ENCODE results near the gene NAV2. TPM values are rescaled to one million over a fixed set of nuclear protein-coding genes. Genes with fewer than 3 reads are reported as not detected.

Gene NAV2
- total RNA-seq, 1 experiment from 2014 or later: 46.3 TPM

GRCh38 chr11:19766810-19767209, 54.2 kb downstream of the NAV2 start:
- H4K5ac ChIP-seq (ENCODE audit: insufficient read length, low read depth, low read length): no peak overlapping the region
- no peaks in the 10 kb centered on the region for H3K9me3 ChIP-seq (ENCODE audit: control insufficient read depth, low read depth, low read length)
- no peak overlapping the region for H4K8ac ChIP-seq (replicated peaks; ENCODE audit: insufficient read length, low read depth, low read length)
- Mint-ChIP-seq H3K27me3 (ENCODE audit: low read depth) (peaks cover 3% of the 10 kb centered on the region; the same call in 1 of the 2 replicates), H3K27ac (no peak overlapping the region), H3K9me3 (no peaks in the 10 kb centered on the region), H3K4me3 (no peak overlapping the region), H3K4me1 (peaks cover 39 to 48% of the 10 kb centered on the region in 2 experiments), H3K36me3 (ENCODE audit: insufficient read depth in 1 of 3, low read depth in 3 of 3) (no peaks in the 10 kb centered on the region)
- no peaks in the 10 kb centered on the region for H3K79me2 ChIP-seq (ENCODE audit: insufficient read depth, low read length)
- H3K9ac ChIP-seq (ENCODE audit: extremely low read depth, insufficient read length, low read length): no peak overlapping the region
- WGBS (ENCODE audit: extremely low coverage, insufficient read length, low lambda C conversion rate): no CpG with 5 or more reads among the region's 1 CpG
- no peak overlapping the region for H2AK5ac ChIP-seq (ENCODE audit: insufficient read length, low read length)
- no peaks in the 10 kb centered on the region for H3K27me3 ChIP-seq (ENCODE audit: insufficient read depth, low read length)
- H3K23ac ChIP-seq (ENCODE audit: insufficient read length, low read depth, low read length): no peak overlapping the region
- H3K23me2 ChIP-seq (ENCODE audit: insufficient read length, low read depth, low read length, poor library complexity, severe bottlenecking): no peaks in the 10 kb centered on the region
- H4K20me1 ChIP-seq (ENCODE audit: control insufficient read depth, insufficient read depth, insufficient read length): no peaks in the 10 kb centered on the region
- H2AFZ ChIP-seq (ENCODE audit: low read length): no peak overlapping the region
- H3K4ac ChIP-seq (ENCODE audit: low read depth, low read length): no peak overlapping the region
- H3K56ac ChIP-seq (ENCODE audit: insufficient read length, low read depth, low read length): no peak overlapping the region
- no peak overlapping the region for H2BK15ac ChIP-seq (ENCODE audit: low read depth, low read length)
- peaks cover 17% of the 10 kb centered on the region; the same call in 1 of the 2 replicates for H3K4me1 ChIP-seq (ENCODE audit: insufficient read depth, low read length)
- no peak for TF ChIP-seq CTCF (conservative IDR thresholded peaks at IDR 0.05)
- H4K91ac ChIP-seq (ENCODE audit: insufficient read length, low read depth, low read length): no peak overlapping the region
- no peaks in the 10 kb centered on the region for H3K79me1 ChIP-seq (ENCODE audit: insufficient read depth, low read depth, low read length, poor library complexity, severe bottlenecking)
- no peak overlapping the region for H2BK12ac ChIP-seq (ENCODE audit: insufficient read length, low read depth, low read length)
- no peak for DNase-seq
- no peak overlapping the region for H2BK5ac ChIP-seq (ENCODE audit: insufficient read length, low read length)
- H2BK20ac ChIP-seq (ENCODE audit: low read depth, low read length, poor library complexity, severe bottlenecking): no peak overlapping the region
- H2BK120ac ChIP-seq (ENCODE audit: low read depth, low read length, poor library complexity, severe bottlenecking): no peak overlapping the region
- H3K4me2 ChIP-seq (ENCODE audit: insufficient read depth, insufficient read length, low read length): no peak overlapping the region
- no peak overlapping the region for H3K27ac ChIP-seq (ENCODE audit: insufficient read length, low read depth, low read length)
- no peak overlapping the region for H3K14ac ChIP-seq (ENCODE audit: insufficient read depth, low read length)
- H3T11ph ChIP-seq (ENCODE audit: low read length): no peak overlapping the region
- no peak overlapping the region for H3K18ac ChIP-seq (ENCODE audit: insufficient read length, low read depth, low read length)
